K562 (cell line): ENCODE measurements around the gene RGS8. TPM values are rescaled to one million over a fixed set of nuclear protein-coding genes. Genes with fewer than 3 reads are reported as not detected.

ENCODE experiments used
- ATAC-seq: fragments of 200-7000 bp; cut with Tn5 transposase; 3 replicates; pipeline ENCODE4 v1.9.1; 2020; ENCODE audit warnings: moderate library complexity
- BruUV-seq: library from RNA; stranded (reverse); fragments of 400-500 nt; replicated peaks from 2 replicates; lab custom pipeline; 2021; lab: Mats Ljungman, UMichigan
- CTCF ChIA-PET: fragments of 300-600 bp; formaldehyde crosslinking; extraction: SDS; loops from one replicate; lab custom pipeline; 2021; ENCODE audit warnings: low intra/inter-chr PET ratio; lab: Yijun Ruan, JAX
- POLR2A ChIA-PET: fragments of 300-600, 350-650 bp; sonication (Branson Sonifier 250); formaldehyde crosslinking; extraction: SDS; loops from one replicate; lab custom pipeline; 2021; ENCODE audit warnings: antibody characterized with exemption, inconsistent platforms; lab: Yijun Ruan, JAX
- DNase-seq, 4 experiments: peaks; one replicate each; pipeline versions ENCODE4 v3.0.0 to v3.0.0-alpha.2; 2011 to 2018; ENCODE audit warnings: low spot score in 3 of 4, mixed read lengths in 3 of 4; ENCODE audit errors: extremely low read depth in 1 of 4
- FAIRE-seq: peaks from 2 replicates; lab custom pipeline; 2011; peaks lifted over from hg19 to GRCh38; lab: Jason Lieb, UNC
- H2AFZ ChIP-seq: 2 replicates; pipeline ENCODE4 v1.6.0; 2011; ENCODE audit warnings: low read depth, low read length, control low read depth, inconsistent platforms
- H3K27ac ChIP-seq: fragments of 200-600 bp; 3 replicates; pipeline ENCODE4 v1.8.0; 2011; ENCODE audit warnings: low read depth, mild to moderate bottlenecking, control low read depth, inconsistent platforms, low read length, moderate library complexity, mixed read lengths; ENCODE audit errors: extremely low read depth
- H3K27me3 ChIP-seq, 2 experiments: fragments of 300-600 bp in 1 of 2; 2 replicates in 1 of 2; 3 replicates in 1 of 2; pipeline versions ENCODE4 v1.6.0 to v1.8.0; 2011; ENCODE audit warnings: inconsistent platforms in 2 of 2, low read length in 2 of 2, mild to moderate bottlenecking in 1 of 2, mixed read lengths in 1 of 2, moderate library complexity in 1 of 2; ENCODE audit not compliant: control insufficient read depth in 2 of 2, insufficient read depth in 2 of 2
- H3K36me3 ChIP-seq: fragments of 300-600 bp; 3 replicates; pipeline ENCODE4 v1.8.0; 2011; ENCODE audit warnings: mild to moderate bottlenecking, low read length, inconsistent platforms; ENCODE audit not compliant: control insufficient read depth, insufficient read depth
- H3K4me1 ChIP-seq, 2 experiments: fragments of 200-600 bp in 1 of 2; replicated peaks in 1 of 2; 2 replicates in 1 of 2; 3 replicates in 1 of 2; pipeline versions ENCODE4 v1.5.1 to v1.8.0; 2011; ENCODE audit warnings: inconsistent platforms in 2 of 2, low read length in 2 of 2, mild to moderate bottlenecking in 1 of 2, mixed read lengths in 1 of 2, moderate library complexity in 1 of 2; ENCODE audit not compliant: control insufficient read depth in 2 of 2, insufficient read depth in 2 of 2
- H3K4me2 ChIP-seq: 2 replicates; pipeline ENCODE4 v1.6.1; 2011; ENCODE audit warnings: low read length, control low read depth, inconsistent platforms, mixed read lengths; ENCODE audit not compliant: insufficient read depth
- H3K4me3 ChIP-seq: fragments of 200-600 bp; sonication (generic), shearing (Covaris generic); 2 replicates; pipeline ENCODE4 v1.5.1; 2016; ENCODE audit warnings: control low read depth, inconsistent platforms
- H3K79me2 ChIP-seq: fragments of 200-600 bp; 3 replicates; pipeline ENCODE4 v1.8.0; 2011; ENCODE audit warnings: low read length, inconsistent platforms; ENCODE audit not compliant: control insufficient read depth, insufficient read depth
- H3K9ac ChIP-seq, 2 experiments: 2 replicates each; pipeline versions ENCODE4 v1.6.0 to v1.6.1; 2011; ENCODE audit warnings: low read depth in 2 of 2, low read length in 2 of 2, control low read depth in 1 of 2, inconsistent platforms in 1 of 2, mild to moderate bottlenecking in 1 of 2, mixed read lengths in 1 of 2; ENCODE audit not compliant: insufficient read depth in 1 of 2
- H3K9me1 ChIP-seq: one replicate; pipeline ENCODE4 v1.6.0; 2011; ENCODE audit warnings: inconsistent platforms, mild to moderate bottlenecking, low read length, moderate library complexity; ENCODE audit not compliant: control insufficient read depth, insufficient read depth
- H3K9me3 ChIP-seq: replicated peaks from 2 replicates; pipeline ENCODE4 v1.5.1; 2011; ENCODE audit warnings: low read depth, low read length, inconsistent platforms; ENCODE audit not compliant: control insufficient read depth, insufficient read depth
- H4K20me1 ChIP-seq: replicated peaks from 2 replicates; pipeline ENCODE4 v1.6.1; 2011; ENCODE audit warnings: low read length, inconsistent platforms, mixed read lengths; ENCODE audit not compliant: control insufficient read depth, insufficient read depth
- AFF4 ChIP-seq: sonication (generic); formaldehyde crosslinking; IDR thresholded peaks from 2 replicates; pipeline ENCODE4 v1.8.0; 2023; ENCODE audit warnings: mild to moderate bottlenecking, missing genetic modification reagents
- FOXA1 ChIP-seq: fragments of 450-650 bp; IDR thresholded peaks from 2 replicates; pipeline ENCODE4 v1.6.1; 2016; ENCODE audit warnings: mild to moderate bottlenecking, borderline replicate concordance
- KHSRP ChIP-seq: fragments of 450-650 bp; IDR thresholded peaks from 2 replicates; pipeline ENCODE4 v1.6.1; 2017
- LEF1 ChIP-seq: fragments of 450-650 bp; IDR thresholded peaks from 2 replicates; pipeline ENCODE4 v1.6.1; 2016; ENCODE audit warnings: mild to moderate bottlenecking
- MBD2 ChIP-seq: sonication (generic); IDR thresholded peaks from 2 replicates; pipeline ENCODE4 v1.6.1; 2016; ENCODE audit warnings: low read depth, borderline replicate concordance
- POLR2A ChIP-seq: fragments of 450-650 bp; conservative IDR thresholded peaks from 2 replicates; pipeline ENCODE4 v1.6.1; 2016
- PRPF4 ChIP-seq: fragments of 200-400 bp; formaldehyde crosslinking; IDR thresholded peaks from one replicate; pipeline ENCODE4 v1.6.1; 2017; ENCODE audit warnings: low read length, low read depth, mild to moderate bottlenecking; ENCODE audit not compliant: insufficient read depth, poor library complexity, severe bottlenecking
- RAD21 ChIP-seq, 2 experiments: fragments of 250-450 bp in 1 of 2; fragments of 450-650 bp in 1 of 2; sonication (Bioruptor Pico) in 1 of 2; formaldehyde crosslinking in 1 of 2; IDR thresholded peaks in 1 of 2; conservative IDR thresholded peaks in 1 of 2; 2 replicates each; pipeline versions ENCODE4 v1.4.0 to v1.8.0; 2020 to 2022; ENCODE audit warnings: mild to moderate bottlenecking in 2 of 2, moderate library complexity in 1 of 2
- UBTF ChIP-seq, 2 experiments: IDR thresholded peaks; 2 replicates each; pipeline ENCODE4 v1.6.1; 2012; ENCODE audit warnings: improper control_type of control experiment in 2 of 2, low read depth in 2 of 2, low read length in 2 of 2, borderline replicate concordance in 1 of 2
- ZBTB11 ChIP-seq, 3 experiments: fragments of 200-800 bp in 1 of 3; fragments of 250-450 bp in 1 of 3; fragments of 450-650 bp in 1 of 3; sonication (Bioruptor Pico) in 1 of 3; sonication (Bioruptor generic) in 1 of 3; formaldehyde crosslinking in 1 of 3; IDR thresholded peaks; 2 replicates each; pipeline versions ENCODE4 v1.6.1 to v1.8.0; 2016 to 2022; ENCODE audit warnings: mild to moderate bottlenecking in 2 of 3, missing genetic modification characterization in 2 of 3, missing compliant biosample characterization in 1 of 3, moderate library complexity in 1 of 3
- ZNF584 ChIP-seq: fragments of 200-800 bp; sonication (Bioruptor generic); IDR thresholded peaks from 2 replicates; pipeline ENCODE4 v1.6.1; 2016; ENCODE audit warnings: low read depth, mild to moderate bottlenecking, missing genetic modification characterization, missing compliant biosample characterization
- ZNF699 ChIP-seq: fragments of 250-450 bp; sonication (Bioruptor Pico); IDR thresholded peaks from 2 replicates; pipeline ENCODE4 v1.8.0; 2021; ENCODE audit warnings: mild to moderate bottlenecking, moderate library complexity; ENCODE audit not compliant: insufficient replicate concordance
- WGBS: fragments of 100-300 bp; shearing (Covaris generic); methylation state at CpG from one replicate; pipeline ENCODE4 v1.1.6; 2016; ENCODE audit warnings: low coverage, mixed read lengths; ENCODE audit not compliant: insufficient coverage; ENCODE audit errors: missing lambda C conversion rate; 5-methylcytosine and 5-hydroxymethylcytosine counted together
- in situ Hi-C: fragments of 300-500 bp; cut with MboI; formaldehyde crosslinking; loops from 4 replicates; pipeline ENCODE4 v1.15.0; 2018; ENCODE audit warnings: inconsistent platforms, mixed read lengths
- intact Hi-C: fragments of 100-400 bp; cut with micrococcal nuclease; formaldehyde crosslinking; loops from 2 replicates; pipeline ENCODE4 v1.14.2; 2022
- polyA plus RNA-seq, 8 experiments: library from polyadenylated mRNA; depleted of rRNA in 4 of 8; stranded (reverse) in 5 of 8; unstranded in 3 of 8; fragments of >200 nt; fragmentation: Nextera tagmentation in 2 of 8; fragmentation: Illumina TruSeq in 1 of 8; extraction: Ambion mirVana in 2 of 8; extraction: Trizol in 1 of 8; gene quantifications; 2 replicates each; pipeline versions ENCODE4 v1.2.1 to v1.2.3, GENCODE V29; 2011 to 2014; ENCODE audit warnings: inconsistent platforms in 1 of 8, missing spikeins in 1 of 8
- total RNA-seq, 7 experiments: library from RNA; depleted of rRNA in 6 of 7; stranded (reverse); fragments of >200 nt in 6 of 7; fragmentation: Illumina TruSeq in 2 of 7; extraction: Trizol in 2 of 7; gene quantifications; 2 replicates each; pipeline versions ENCODE4 v1.2.1 to v1.2.3, GENCODE V29; 2011 to 2021; ENCODE audit warnings: low replicate concordance in 1 of 7

Gene RGS8
- total and polyA plus RNA-seq, 9 of the 15 experiments (the other 6 are each of a cell fraction or from before 2014, with no cell fraction given) = not detected

- CTCF ChIA-PET = no interaction called here
- Histone ChIP-seq H3K4me2 (no peak overlapping the region), H3K27me3 (peaks cover 38 to 40% of the 10 kb centered on the region in 2 experiments), H3K9me3 (no peaks in the 10 kb centered on the region), H3K9ac (no peak overlapping the region), H3K27ac (no peak overlapping the region), H4K20me1 (no peaks in the 10 kb centered on the region), H2AFZ (no peak overlapping the region), H3K4me3 (no peak overlapping the region), H3K9me1 (no peaks in the 10 kb centered on the region), H3K79me2 (no peaks in the 10 kb centered on the region), H3K36me3 (no peaks in the 10 kb centered on the region), H3K4me1 (no peaks in the 10 kb centered on the region; a peak in 1 of 5 replicates)
- POLR2A ChIA-PET = no interaction called here
- under 1% methylated on average over 6 of the region's 6 CpGs for WGBS
- ATAC-seq = no peak
- BruUV-seq = no TSS peak
- intact Hi-C loops (no loop called here), in situ Hi-C loops (no loop called here)
- no peak for DNase-seq
- no peak for FAIRE-seq
- no peak for TF ChIP-seq PRPF4
- no peak for TF ChIP-seq ZBTB11 (CRISPR knock-in tag; IDR thresholded peaks at IDR 0.05)
- TF ChIP-seq POLR2A = no peak
- TF ChIP-seq ZNF699 (CRISPR knock-in tag) = no peak
- TF ChIP-seq AFF4 (CRISPR knock-in tag) = no peak
- no peak for TF ChIP-seq FOXA1
- no peak for TF ChIP-seq RAD21 (CRISPR knock-in tag; conservative IDR thresholded peaks at IDR 0.05 in 1 of 2, IDR thresholded peaks at IDR 0.05 in 1 of 2)
- TF ChIP-seq UBTF (IDR thresholded peaks at IDR 0.05; ENCODE audit: borderline replicate concordance in 1 of 2, low read depth in 2 of 2, low read length in 2 of 2) = no peak
- TF ChIP-seq LEF1 = no peak
- no peak for TF ChIP-seq ZNF584 (CRISPR knock-in tag)
- no peak for TF ChIP-seq MBD2
- no peak for TF ChIP-seq KHSRP
These were observed 33.6 kb downstream of the RGS8 start for GRCh38 chr1:182650678-182651338.
